K562 (cell line): Measurements from ENCODE around the gene OXLD1. TPM values are rescaled to one million over a fixed set of nuclear protein-coding genes. Genes with fewer than 3 reads are reported as not detected.

Source experiments
- ATAC-seq: fragments of 200-7000 bp; cut with Tn5 transposase; 3 replicates; pipeline ENCODE4 v1.9.1; 2020; ENCODE audit warnings: moderate library complexity
- BruUV-seq: library from RNA; stranded (reverse); fragments of 400-500 nt; replicated peaks from 2 replicates; lab custom pipeline; 2021; lab: Mats Ljungman, UMichigan
- CTCF ChIA-PET: fragments of 300-600 bp; formaldehyde crosslinking; extraction: SDS; loops from one replicate; lab custom pipeline; 2021; ENCODE audit warnings: low intra/inter-chr PET ratio; lab: Yijun Ruan, JAX
- POLR2A ChIA-PET: fragments of 300-600, 350-650 bp; sonication (Branson Sonifier 250); formaldehyde crosslinking; extraction: SDS; loops from one replicate; lab custom pipeline; 2021; ENCODE audit warnings: antibody characterized with exemption, inconsistent platforms; lab: Yijun Ruan, JAX
- DNase-seq, 4 experiments: peaks; one replicate each; pipeline versions ENCODE4 v3.0.0 to v3.0.0-alpha.2; 2011 to 2018; ENCODE audit warnings: low spot score in 3 of 4, mixed read lengths in 3 of 4; ENCODE audit errors: extremely low read depth in 1 of 4
- FAIRE-seq: peaks from 2 replicates; lab custom pipeline; 2011; peaks lifted over from hg19 to GRCh38; lab: Jason Lieb, UNC
- H2AFZ ChIP-seq: 2 replicates; pipeline ENCODE4 v1.6.0; 2011; ENCODE audit warnings: low read depth, low read length, control low read depth, inconsistent platforms
- H3K27ac ChIP-seq: fragments of 200-600 bp; 3 replicates; pipeline ENCODE4 v1.8.0; 2011; ENCODE audit warnings: low read depth, mild to moderate bottlenecking, control low read depth, inconsistent platforms, low read length, moderate library complexity, mixed read lengths; ENCODE audit errors: extremely low read depth
- H3K27me3 ChIP-seq, 2 experiments: fragments of 300-600 bp in 1 of 2; 2 replicates in 1 of 2; 3 replicates in 1 of 2; pipeline versions ENCODE4 v1.6.0 to v1.8.0; 2011; ENCODE audit warnings: inconsistent platforms in 2 of 2, low read length in 2 of 2, mild to moderate bottlenecking in 1 of 2, mixed read lengths in 1 of 2, moderate library complexity in 1 of 2; ENCODE audit not compliant: control insufficient read depth in 2 of 2, insufficient read depth in 2 of 2
- H3K36me3 ChIP-seq: fragments of 300-600 bp; 3 replicates; pipeline ENCODE4 v1.8.0; 2011; ENCODE audit warnings: mild to moderate bottlenecking, low read length, inconsistent platforms; ENCODE audit not compliant: control insufficient read depth, insufficient read depth
- H3K4me1 ChIP-seq, 2 experiments: fragments of 200-600 bp in 1 of 2; replicated peaks in 1 of 2; 2 replicates in 1 of 2; 3 replicates in 1 of 2; pipeline versions ENCODE4 v1.5.1 to v1.8.0; 2011; ENCODE audit warnings: inconsistent platforms in 2 of 2, low read length in 2 of 2, mild to moderate bottlenecking in 1 of 2, mixed read lengths in 1 of 2, moderate library complexity in 1 of 2; ENCODE audit not compliant: control insufficient read depth in 2 of 2, insufficient read depth in 2 of 2
- H3K4me2 ChIP-seq: 2 replicates; pipeline ENCODE4 v1.6.1; 2011; ENCODE audit warnings: low read length, control low read depth, inconsistent platforms, mixed read lengths; ENCODE audit not compliant: insufficient read depth
- H3K4me3 ChIP-seq: fragments of 200-600 bp; sonication (generic), shearing (Covaris generic); 2 replicates; pipeline ENCODE4 v1.5.1; 2016; ENCODE audit warnings: control low read depth, inconsistent platforms
- H3K79me2 ChIP-seq: fragments of 200-600 bp; 3 replicates; pipeline ENCODE4 v1.8.0; 2011; ENCODE audit warnings: low read length, inconsistent platforms; ENCODE audit not compliant: control insufficient read depth, insufficient read depth
- H3K9ac ChIP-seq, 2 experiments: 2 replicates each; pipeline versions ENCODE4 v1.6.0 to v1.6.1; 2011; ENCODE audit warnings: low read depth in 2 of 2, low read length in 2 of 2, control low read depth in 1 of 2, inconsistent platforms in 1 of 2, mild to moderate bottlenecking in 1 of 2, mixed read lengths in 1 of 2; ENCODE audit not compliant: insufficient read depth in 1 of 2
- H3K9me1 ChIP-seq: one replicate; pipeline ENCODE4 v1.6.0; 2011; ENCODE audit warnings: inconsistent platforms, mild to moderate bottlenecking, low read length, moderate library complexity; ENCODE audit not compliant: control insufficient read depth, insufficient read depth
- H3K9me3 ChIP-seq: replicated peaks from 2 replicates; pipeline ENCODE4 v1.5.1; 2011; ENCODE audit warnings: low read depth, low read length, inconsistent platforms; ENCODE audit not compliant: control insufficient read depth, insufficient read depth
- H4K20me1 ChIP-seq: replicated peaks from 2 replicates; pipeline ENCODE4 v1.6.1; 2011; ENCODE audit warnings: low read length, inconsistent platforms, mixed read lengths; ENCODE audit not compliant: control insufficient read depth, insufficient read depth
- BCOR ChIP-seq: fragments of 450-650 bp; IDR thresholded peaks from 2 replicates; pipeline ENCODE4 v1.6.1; 2016
- POLR2G ChIP-seq: fragments of 200-400 bp; formaldehyde crosslinking; IDR thresholded peaks from 2 replicates; pipeline ENCODE4 v1.6.1; 2017; ENCODE audit warnings: low read depth, mild to moderate bottlenecking, antibody characterized with exemption, low read length, moderate library complexity
- RBFOX2 ChIP-seq: fragments of 200-400 bp; formaldehyde crosslinking; IDR thresholded peaks from 2 replicates; pipeline ENCODE4 v1.6.1; 2017; ENCODE audit warnings: low read depth, mild to moderate bottlenecking, low read length, moderate library complexity
- RBM22 ChIP-seq: fragments of 200-400 bp; formaldehyde crosslinking; IDR thresholded peaks from 2 replicates; pipeline ENCODE4 v1.6.1; 2018; ENCODE audit warnings: low read length, low read depth; ENCODE audit not compliant: poor library complexity, severe bottlenecking
- ZNF408 ChIP-seq: fragments of 250-450 bp; sonication (Bioruptor Pico); IDR thresholded peaks from 2 replicates; pipeline ENCODE4 v1.4.0; 2020; ENCODE audit warnings: low read depth, mild to moderate bottlenecking, moderate library complexity
- WGBS: fragments of 100-300 bp; shearing (Covaris generic); methylation state at CpG from one replicate; pipeline ENCODE4 v1.1.6; 2016; ENCODE audit warnings: low coverage, mixed read lengths; ENCODE audit not compliant: insufficient coverage; ENCODE audit errors: missing lambda C conversion rate; 5-methylcytosine and 5-hydroxymethylcytosine counted together
- in situ Hi-C: fragments of 300-500 bp; cut with MboI; formaldehyde crosslinking; loops from 4 replicates; pipeline ENCODE4 v1.15.0; 2018; ENCODE audit warnings: inconsistent platforms, mixed read lengths
- intact Hi-C: fragments of 100-400 bp; cut with micrococcal nuclease; formaldehyde crosslinking; loops from 2 replicates; pipeline ENCODE4 v1.14.2; 2022
- polyA plus RNA-seq, 8 experiments: library from polyadenylated mRNA; depleted of rRNA in 4 of 8; stranded (reverse) in 5 of 8; unstranded in 3 of 8; fragments of >200 nt; fragmentation: Nextera tagmentation in 2 of 8; fragmentation: Illumina TruSeq in 1 of 8; extraction: Ambion mirVana in 2 of 8; extraction: Trizol in 1 of 8; gene quantifications; 2 replicates each; pipeline versions ENCODE4 v1.2.1 to v1.2.3, GENCODE V29; 2011 to 2014; ENCODE audit warnings: inconsistent platforms in 1 of 8, missing spikeins in 1 of 8
- total RNA-seq, 7 experiments: library from RNA; depleted of rRNA in 6 of 7; stranded (reverse); fragments of >200 nt in 6 of 7; fragmentation: Illumina TruSeq in 2 of 7; extraction: Trizol in 2 of 7; gene quantifications; 2 replicates each; pipeline versions ENCODE4 v1.2.1 to v1.2.3, GENCODE V29; 2011 to 2021; ENCODE audit warnings: low replicate concordance in 1 of 7

The OXLD1 gene
- total and polyA plus RNA-seq, 9 of the 15 experiments (the other 6 are each of a cell fraction or from before 2014, with no cell fraction given), result 4.4 to 115 (median 29.3) TPM

DNA sequence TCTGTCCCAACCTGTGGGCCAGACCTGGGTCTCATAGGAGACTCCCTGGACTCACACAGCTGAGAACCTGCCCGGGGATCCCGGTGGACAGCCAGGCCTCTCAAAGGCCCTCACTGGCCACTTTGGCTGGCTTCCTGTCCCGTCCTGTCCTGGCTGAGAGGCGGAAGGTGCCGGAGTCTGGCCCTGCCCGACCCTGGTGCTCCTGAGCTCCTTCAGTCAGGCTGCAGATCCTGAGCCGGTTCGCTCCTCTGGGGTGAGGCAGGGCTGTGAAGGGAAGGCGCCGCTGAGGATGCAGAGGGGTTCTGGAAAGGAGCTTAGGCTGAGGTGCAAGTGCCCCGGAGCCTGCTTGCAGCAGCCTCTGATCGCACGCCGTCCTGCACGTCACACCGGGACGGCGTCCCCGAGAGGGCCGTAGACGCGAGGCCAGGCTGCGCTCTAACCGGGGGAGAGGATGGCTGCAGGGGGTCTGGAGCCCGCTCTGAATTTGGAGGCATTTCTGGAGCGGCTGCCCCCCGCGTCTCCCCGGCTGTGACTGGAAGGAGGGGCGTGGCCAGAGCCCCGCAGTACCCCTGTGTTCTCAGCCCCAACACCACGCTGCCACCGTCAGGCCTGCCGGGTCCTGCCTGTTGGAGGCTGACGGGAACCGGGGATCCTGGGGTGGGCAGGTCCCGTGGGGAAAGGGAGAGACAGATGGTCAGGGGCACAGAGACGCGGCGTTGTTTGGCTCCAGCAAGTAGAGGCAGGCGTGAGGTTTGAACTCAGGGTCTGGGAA is 21.6 kb upstream of the OXLD1 start:
- TF ChIP-seq ZNF408 (CRISPR knock-in tag) (no peak), POLR2G (peak; percentile 56), RBM22 (peak; percentile 58), RBFOX2 (peak; percentile 72)
- no peak overlapping the region for H3K4me3 ChIP-seq
- H3K27ac ChIP-seq, result no peak overlapping the region
- no peak overlapping the region for H2AFZ ChIP-seq
- no TSS peak for BruUV-seq
- POLR2A ChIA-PET, result interaction anchor here (1.1 kb wide), 1 partner anchor 15 kb away, joined by 3 read pairs; no protein-coding TSS in a partner anchor
- H4K20me1 ChIP-seq, result peaks cover 16% of the 10 kb centered on the region; the same call in 1 of the 2 replicates
- no peak for FAIRE-seq
- H3K9me3 ChIP-seq, result no peaks in the 10 kb centered on the region
- 93% methylated on average over 36 of the region's 41 CpGs for WGBS
- intact Hi-C loops, result no loop called here
- DNase-seq, result no peak
- H3K9me1 ChIP-seq, result peaks cover 9% of the 10 kb centered on the region
- in situ Hi-C loops, result no loop called here
- H3K27me3 ChIP-seq, result no peaks in the 10 kb centered on the region
- ATAC-seq, result no peak
- peaks cover 13 to 73% of the 10 kb centered on the region in 2 experiments for H3K4me1 ChIP-seq
- peaks cover 81% of the 10 kb centered on the region; the same call in 2 of the 3 replicates for H3K36me3 ChIP-seq
- peaks cover 40% of the 10 kb centered on the region for H3K79me2 ChIP-seq
- peak overlapping the region in 1 of 2 experiments; percentile 21; a peak in 1 of 4 replicates for H3K9ac ChIP-seq
- no peak overlapping the region for H3K4me2 ChIP-seq
- CTCF ChIA-PET, result no interaction called here

DNA sequence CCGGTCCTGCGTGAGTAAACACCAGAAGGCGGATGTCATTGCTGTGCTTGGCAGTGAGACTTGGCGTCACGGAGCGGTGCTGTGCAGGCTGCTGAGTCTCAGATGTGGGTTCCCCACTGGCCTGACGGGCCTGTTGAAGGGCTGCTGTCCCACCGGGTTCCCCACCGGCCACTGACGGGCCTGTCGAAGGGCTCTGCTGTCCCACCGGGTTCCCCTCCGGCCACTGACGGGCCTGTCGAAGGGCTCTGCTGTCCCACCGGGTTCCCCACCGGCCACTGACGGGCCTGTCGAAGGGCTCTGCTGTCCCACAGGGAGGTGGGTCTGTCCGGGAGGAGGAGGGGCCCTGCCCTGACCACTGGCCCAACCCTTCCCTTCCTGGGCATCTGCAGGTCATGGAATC is 20.2 kb upstream of the OXLD1 start:
- H3K36me3 ChIP-seq, result peaks cover 72% of the 10 kb centered on the region; the same call in 2 of the 3 replicates
- in situ Hi-C loops, result no loop called here
- peaks cover 16% of the 10 kb centered on the region; the same call in 1 of the 2 replicates for H4K20me1 ChIP-seq
- H3K79me2 ChIP-seq, result peaks cover 54% of the 10 kb centered on the region
- TF ChIP-seq RBFOX2 (peak; percentile 44; the same call in 1 of the 2 replicates), BCOR (no peak)
- H3K9ac ChIP-seq, result peak overlapping the region in 1 of 2 experiments; percentile 50; a peak in 1 of 4 replicates
- FAIRE-seq, result no peak
- no peak overlapping the region; the same call in 2 of the 3 replicates for H3K27ac ChIP-seq
- no peak for DNase-seq
- no peaks in the 10 kb centered on the region for H3K9me3 ChIP-seq
- no peak for ATAC-seq
- no TSS peak for BruUV-seq
- H3K4me1 ChIP-seq, result peaks cover 13 to 72% of the 10 kb centered on the region in 2 experiments
- ChIA-PET POLR2A (no interaction called here), CTCF (no interaction called here)
- no peak overlapping the region for H2AFZ ChIP-seq
- H3K4me3 ChIP-seq, result no peak overlapping the region
- no peak overlapping the region for H3K4me2 ChIP-seq
- 99% methylated on average over 16 of the region's 20 CpGs for WGBS
- intact Hi-C loops, result no loop called here
- peaks cover 9% of the 10 kb centered on the region for H3K9me1 ChIP-seq
- H3K27me3 ChIP-seq, result no peaks in the 10 kb centered on the region
